Pericardium fibroblast (primary cell): ENCODE measurements around the gene FOXB1. TPM values are rescaled to one million over a fixed set of nuclear protein-coding genes. Genes with fewer than 3 reads are reported as not detected.

Experiments
- total RNA-seq: library from RNA; depleted of rRNA; stranded (reverse); fragments of >200 nt; gene quantifications from 2 replicates; pipeline ENCODE4 v1.2.3, GENCODE V29; 2015

FOXB1 gene
- total RNA-seq, result not detected in 2 replicates

DNA sequence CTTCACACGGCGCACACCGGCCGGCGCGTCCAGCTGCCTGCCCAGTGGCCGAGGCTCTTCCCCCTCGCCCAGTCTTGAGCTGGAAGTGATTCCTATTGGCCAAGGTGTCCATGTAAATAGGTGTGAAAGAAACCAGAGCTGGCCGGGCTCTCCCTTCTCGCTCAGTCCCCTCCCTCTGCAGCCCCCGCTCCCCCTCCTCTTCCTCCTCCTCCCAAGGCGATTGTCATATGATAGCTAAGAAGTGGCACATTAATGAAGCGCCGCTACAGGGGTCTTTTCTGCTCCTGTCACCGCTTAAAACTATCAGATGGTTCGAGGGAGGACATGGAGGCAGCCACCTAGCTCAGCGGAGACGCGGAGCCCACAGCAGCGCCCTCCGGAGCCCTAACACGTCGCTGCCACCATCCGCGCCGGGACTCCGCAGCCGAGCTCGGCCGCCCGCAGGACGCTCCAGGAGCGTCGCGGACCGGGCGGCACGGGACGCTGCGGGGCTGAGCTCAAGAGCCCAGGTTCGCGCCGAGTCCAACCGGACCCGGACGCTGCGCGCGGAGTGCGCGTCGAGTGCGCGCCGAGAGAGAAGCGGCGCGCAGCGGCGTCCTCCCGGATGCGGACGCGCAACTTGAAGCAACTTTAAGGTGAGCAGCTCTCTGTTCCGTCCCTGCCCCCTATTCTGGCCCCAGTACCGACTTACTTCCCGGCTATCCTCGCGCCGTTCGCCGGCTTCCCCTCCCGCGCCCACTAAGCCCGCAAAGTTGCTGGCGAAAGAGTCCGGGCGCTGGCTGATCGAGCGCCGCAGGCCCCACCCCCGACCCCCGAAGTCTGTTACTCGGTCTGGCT, at the start of gene FOXB1:
Gene FOXB1, plus strand, starts transcription at position 303 of the 837 bp plus-strand sequence. CDS start 653 bp downstream, outside the sequence.

